Stomach smooth muscle (tissue), 2 donors: ENCODE data around the gene MYZAP.

Experiments used
- H3K27ac ChIP-seq: one replicate; pipeline ENCODE4 v1.7.0; 2013; ENCODE audit warnings: mild to moderate bottlenecking, low read length, inconsistent platforms
- H3K27me3 ChIP-seq, 2 donors: one replicate each; pipeline ENCODE4 v1.7.0; 2013; ENCODE audit warnings: low read length in 2 of 2; ENCODE audit not compliant: insufficient read depth in 2 of 2, control insufficient read depth in 1 of 2
- H3K36me3 ChIP-seq, 2 donors: one replicate each; pipeline ENCODE4 v1.7.0; 2013; ENCODE audit warnings: low read length in 2 of 2; ENCODE audit not compliant: control insufficient read depth in 2 of 2, insufficient read depth in 2 of 2
- H3K4me1 ChIP-seq: one replicate; pipeline ENCODE4 v1.7.0; 2013; ENCODE audit warnings: low read length; ENCODE audit not compliant: control insufficient read depth, insufficient read depth
- H3K4me3 ChIP-seq, 2 donors: one replicate each; pipeline ENCODE4 v1.7.0; 2013; ENCODE audit warnings: low read length in 2 of 2
- H3K9ac ChIP-seq, 2 donors: one replicate each; pipeline ENCODE4 v1.7.0; 2013; ENCODE audit warnings: low read length in 2 of 2, mild to moderate bottlenecking in 1 of 2
- H3K9me3 ChIP-seq, 2 donors: one replicate each; pipeline ENCODE4 v1.7.0; 2013; ENCODE audit warnings: low read length in 2 of 2; ENCODE audit not compliant: control insufficient read depth in 2 of 2
- donor health status: healthy.
- donor health status: Pancreatic carcinoma.

Gene MYZAP

GRCh38 chr15:57552678-57553334 is 38.9 kb upstream of the MYZAP start:
- H3K9ac ChIP-seq: no peak overlapping the region
- peaks cover 25% of the 10 kb centered on the region for H3K4me1 ChIP-seq
- H3K4me3 ChIP-seq: no peak overlapping the region
- no peaks in the 10 kb centered on the region for H3K27me3 ChIP-seq
- no peaks in the 10 kb centered on the region for H3K9me3 ChIP-seq
- peak overlapping the region; percentile 46 for H3K27ac ChIP-seq
- peaks cover 0 to 3% of the 10 kb centered on the region in 2 donors for H3K36me3 ChIP-seq

- Histone ChIP-seq H3K9ac (no peak overlapping the region), H3K9me3 (no peaks in the 10 kb centered on the region), H3K4me3 (no peak overlapping the region), H3K27me3 (no peaks in the 10 kb centered on the region), H3K4me1 (peaks cover 25% of the 10 kb centered on the region), H3K36me3 (peaks cover 0 to 3% of the 10 kb centered on the region in 2 donors), H3K27ac (peak overlapping the region; percentile 76)
Observed at GRCh38 chr15:57553526-57553925, 38.2 kb upstream of the MYZAP start.

DNA sequence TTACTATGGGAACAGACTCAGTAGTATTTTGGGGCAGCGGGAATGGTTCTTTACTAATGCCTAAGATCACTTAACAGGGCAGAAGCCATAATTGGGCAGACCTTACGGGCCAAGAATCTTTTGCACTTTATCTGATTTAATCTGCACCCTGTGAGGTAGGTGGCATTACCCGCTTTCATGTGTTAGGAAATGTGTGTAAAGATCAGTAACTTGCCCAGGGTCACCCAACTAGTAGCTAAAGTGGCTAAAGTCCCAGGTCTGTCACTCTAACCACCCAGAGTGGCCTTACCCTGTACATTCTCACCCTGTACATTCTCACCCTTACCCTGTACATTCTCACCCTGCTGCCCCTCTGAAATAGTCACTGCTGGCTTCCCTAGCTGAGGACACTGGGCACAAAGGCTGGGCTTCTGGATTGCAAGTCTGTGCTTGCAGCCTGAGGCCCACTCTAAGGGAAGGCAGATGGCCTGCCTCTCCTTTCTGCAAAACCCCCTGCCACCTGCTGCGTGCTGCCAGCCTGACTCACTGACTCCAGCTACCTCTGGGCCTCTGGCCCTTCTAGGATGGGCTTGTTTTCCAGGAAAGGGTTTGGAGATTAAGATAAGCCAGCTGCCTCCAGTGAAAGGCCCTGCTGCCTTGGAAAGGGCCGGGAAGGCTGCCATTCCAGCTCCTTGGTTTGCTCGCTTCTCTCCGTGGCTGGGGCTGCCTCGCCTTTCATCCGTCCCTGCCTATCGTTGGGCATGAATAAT is 37.5 kb upstream of the MYZAP start:
- no peak overlapping the region for H3K4me3 ChIP-seq
- H3K9ac ChIP-seq: peak overlapping the region in 1 of 2 donors; percentile 36
- H3K36me3 ChIP-seq: no peaks in the 10 kb centered on the region
- H3K27ac ChIP-seq: peak overlapping the region; percentile 76
- H3K4me1 ChIP-seq: peaks cover 25% of the 10 kb centered on the region
- H3K9me3 ChIP-seq: no peaks in the 10 kb centered on the region
- no peaks in the 10 kb centered on the region for H3K27me3 ChIP-seq

- Histone ChIP-seq H3K9ac (peak overlapping the region in 1 of 2 donors; percentile 36), H3K4me3 (no peak overlapping the region), H3K4me1 (peaks cover 25% of the 10 kb centered on the region), H3K9me3 (no peaks in the 10 kb centered on the region), H3K27ac (peak overlapping the region; percentile 76), H3K36me3 (no peaks in the 10 kb centered on the region), H3K27me3 (no peaks in the 10 kb centered on the region)
Observed at GRCh38 chr15:57554812-57555179, 36.9 kb upstream of the MYZAP start.

DNA sequence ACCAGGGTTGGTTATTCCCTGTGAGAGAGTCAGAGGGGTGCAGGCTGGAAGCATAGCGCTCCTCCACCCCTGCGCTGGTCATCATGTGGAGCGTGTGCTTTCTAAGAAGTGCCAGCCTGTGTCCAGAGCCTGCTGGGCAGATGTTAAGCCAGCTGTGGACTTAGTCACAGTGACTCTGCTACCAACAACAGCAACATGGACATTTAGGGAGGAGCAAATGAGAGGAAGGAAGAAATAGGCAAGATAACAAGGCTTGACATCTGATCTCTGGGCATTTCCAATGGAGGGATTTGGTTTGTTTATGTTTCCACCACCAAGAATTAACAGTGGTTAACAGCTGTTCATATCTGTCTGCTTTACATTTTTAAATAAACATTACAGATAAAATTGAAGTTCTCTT is 36.4 kb upstream of the MYZAP start:
- H3K27me3 ChIP-seq: no peaks in the 10 kb centered on the region
- peaks cover 28% of the 10 kb centered on the region for H3K4me1 ChIP-seq
- H3K9me3 ChIP-seq: no peaks in the 10 kb centered on the region
- no peak overlapping the region for H3K4me3 ChIP-seq
- H3K27ac ChIP-seq: peak overlapping the region; percentile 76
- H3K9ac ChIP-seq: no peak overlapping the region
- H3K36me3 ChIP-seq: no peaks in the 10 kb centered on the region

GRCh38 chr15:57556040-57556439 is 35.7 kb upstream of the MYZAP start:
- Histone ChIP-seq H3K4me3 (no peak overlapping the region), H3K27me3 (no peaks in the 10 kb centered on the region), H3K36me3 (no peaks in the 10 kb centered on the region), H3K4me1 (peaks cover 23% of the 10 kb centered on the region), H3K9me3 (no peaks in the 10 kb centered on the region), H3K9ac (no peak overlapping the region), H3K27ac (peak overlapping the region; percentile 76)

- Histone ChIP-seq H3K9ac (no peak overlapping the region), H3K27me3 (no peaks in the 10 kb centered on the region), H3K4me1 (peaks cover 28% of the 10 kb centered on the region), H3K4me3 (no peak overlapping the region), H3K36me3 (no peaks in the 10 kb centered on the region), H3K9me3 (no peaks in the 10 kb centered on the region), H3K27ac (no peak overlapping the region)
Observed at GRCh38 chr15:57557267-57557666, 34.4 kb upstream of the MYZAP start.

GRCh38 chr15:57557810-57558209 is 33.9 kb upstream of the MYZAP start:
- Histone ChIP-seq H3K27ac (no peak overlapping the region), H3K9ac (no peak overlapping the region), H3K4me3 (no peak overlapping the region), H3K9me3 (no peaks in the 10 kb centered on the region), H3K4me1 (peaks cover 33% of the 10 kb centered on the region), H3K27me3 (no peaks in the 10 kb centered on the region), H3K36me3 (no peaks in the 10 kb centered on the region)

DNA sequence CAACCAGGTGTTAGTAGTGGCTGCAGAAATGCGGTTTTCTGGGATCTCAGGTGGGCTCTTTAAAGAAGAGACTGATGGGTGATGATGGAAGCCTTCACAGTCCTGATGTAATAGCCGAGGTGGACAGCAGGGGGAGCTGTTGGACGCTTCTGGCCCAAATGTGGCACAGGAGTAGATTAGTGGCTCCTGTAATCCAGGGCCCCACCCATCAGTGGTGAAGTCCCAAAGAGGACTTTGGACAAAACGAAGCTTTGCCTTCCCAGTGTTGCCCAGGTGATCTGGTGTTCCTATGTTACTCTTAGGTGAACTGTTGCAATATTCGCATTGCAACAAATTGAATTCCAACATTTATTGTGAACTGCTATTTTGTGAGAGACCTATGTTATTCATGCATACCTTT is 31.8 kb upstream of the MYZAP start:
- no peaks in the 10 kb centered on the region for H3K9me3 ChIP-seq
- H3K27ac ChIP-seq: no peak overlapping the region

DNA sequence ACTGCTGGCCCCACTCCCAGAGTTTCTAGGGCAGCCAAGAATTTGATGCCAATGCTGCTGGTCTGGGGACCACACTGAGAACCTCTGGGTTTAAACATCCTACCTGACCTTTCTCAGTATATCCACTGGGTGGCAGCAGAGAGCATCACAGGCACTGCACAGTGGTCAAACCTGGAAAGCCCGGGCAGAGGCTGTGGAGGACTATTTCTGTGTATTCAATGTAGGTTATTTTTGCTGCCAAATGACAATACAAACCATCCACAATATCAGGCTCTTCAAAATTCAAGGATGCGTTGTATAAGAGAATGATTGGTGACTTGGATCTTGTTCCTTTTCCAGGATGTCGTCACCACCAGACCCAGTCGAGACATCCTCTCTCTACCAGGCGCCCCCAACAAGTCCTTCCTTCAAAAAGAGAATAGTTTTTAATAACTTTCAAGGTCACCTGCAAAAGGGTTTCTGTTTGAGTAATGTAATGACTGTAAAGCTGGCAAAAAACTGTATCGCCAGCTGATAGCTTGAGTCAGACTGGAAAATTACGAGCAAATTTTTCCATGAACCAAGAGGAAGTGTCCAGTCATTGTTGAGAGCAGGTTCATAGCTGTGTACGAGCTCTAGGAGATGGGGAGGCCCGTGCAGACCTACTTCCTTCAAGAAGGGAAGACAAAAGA is 30.5 kb upstream of the MYZAP start:
- no peak overlapping the region for H3K9ac ChIP-seq
- H3K4me1 ChIP-seq: peaks cover 22% of the 10 kb centered on the region
- no peaks in the 10 kb centered on the region for H3K36me3 ChIP-seq
- peak overlapping the region; percentile 31 for H3K27ac ChIP-seq
- no peak overlapping the region for H3K4me3 ChIP-seq
- no peaks in the 10 kb centered on the region for H3K27me3 ChIP-seq
- H3K9me3 ChIP-seq: no peaks in the 10 kb centered on the region

More for the DNA sequence above, 31.8 kb upstream of the MYZAP start:
- H3K9ac ChIP-seq: no peak overlapping the region
- H3K4me1 ChIP-seq: peaks cover 27% of the 10 kb centered on the region
- H3K27me3 ChIP-seq: no peaks in the 10 kb centered on the region
- H3K4me3 ChIP-seq: no peak overlapping the region
- no peaks in the 10 kb centered on the region for H3K36me3 ChIP-seq
